GM21390 (cell line): ENCODE data around the gene SHC2.

Experiments
- ATAC-seq: cut with Tn5 transposase; IDR thresholded peaks from one replicate; pipeline ENCODE4 v1.9.1; 2021; ENCODE audit not compliant: unreplicated experiment

Gene SHC2, protein sequence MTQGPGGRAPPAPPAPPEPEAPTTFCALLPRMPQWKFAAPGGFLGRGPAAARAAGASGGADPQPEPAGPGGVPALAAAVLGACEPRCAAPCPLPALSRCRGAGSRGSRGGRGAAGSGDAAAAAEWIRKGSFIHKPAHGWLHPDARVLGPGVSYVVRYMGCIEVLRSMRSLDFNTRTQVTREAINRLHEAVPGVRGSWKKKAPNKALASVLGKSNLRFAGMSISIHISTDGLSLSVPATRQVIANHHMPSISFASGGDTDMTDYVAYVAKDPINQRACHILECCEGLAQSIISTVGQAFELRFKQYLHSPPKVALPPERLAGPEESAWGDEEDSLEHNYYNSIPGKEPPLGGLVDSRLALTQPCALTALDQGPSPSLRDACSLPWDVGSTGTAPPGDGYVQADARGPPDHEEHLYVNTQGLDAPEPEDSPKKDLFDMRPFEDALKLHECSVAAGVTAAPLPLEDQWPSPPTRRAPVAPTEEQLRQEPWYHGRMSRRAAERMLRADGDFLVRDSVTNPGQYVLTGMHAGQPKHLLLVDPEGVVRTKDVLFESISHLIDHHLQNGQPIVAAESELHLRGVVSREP

DNA sequence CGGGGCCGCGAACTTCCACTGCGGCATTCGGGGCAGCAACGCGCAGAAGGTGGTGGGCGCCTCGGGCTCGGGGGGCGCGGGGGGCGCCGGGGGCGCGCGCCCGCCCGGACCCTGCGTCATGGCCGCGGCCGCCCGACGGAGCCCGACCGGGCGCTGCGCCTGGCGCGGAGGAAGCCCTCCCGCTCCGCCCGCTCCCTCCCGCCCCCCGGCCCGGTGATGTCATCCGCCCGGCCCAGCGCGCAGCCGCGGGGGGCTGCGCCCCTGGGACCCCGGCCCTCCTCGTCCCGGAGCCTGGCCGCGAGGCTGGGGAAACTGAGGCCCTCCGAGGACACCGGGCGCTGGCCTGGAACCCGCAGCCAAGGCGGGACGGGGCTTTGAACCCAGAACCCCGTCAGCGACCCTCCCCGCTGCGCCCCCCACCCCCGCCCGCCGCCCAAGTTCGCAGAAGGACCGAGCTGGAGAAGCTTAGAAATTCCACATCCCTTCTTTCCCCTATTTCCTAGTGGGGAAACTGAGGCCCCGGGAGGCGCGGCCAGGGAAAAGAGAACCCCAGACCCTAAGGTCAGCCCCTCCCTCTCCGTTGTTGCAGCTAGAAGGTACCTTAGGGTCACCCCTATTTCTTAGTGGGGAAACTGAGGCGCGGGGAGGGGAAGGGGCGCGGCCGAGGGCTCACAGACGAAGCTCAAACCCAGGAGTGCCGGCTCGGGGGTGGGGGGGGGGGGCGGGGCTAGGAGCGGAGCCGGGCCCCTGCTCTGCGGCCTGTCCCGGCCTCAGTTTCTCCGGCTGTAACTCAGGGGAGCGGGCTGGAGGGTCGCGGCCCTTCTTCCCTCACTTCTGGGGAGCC is at the start of gene SHC2:
TSS of gene SHC2 (minus strand) at position 157 of the 844 bp plus-strand sequence. CDS start at position 120, 37 bp downstream.
- no peak for ATAC-seq

DNA sequence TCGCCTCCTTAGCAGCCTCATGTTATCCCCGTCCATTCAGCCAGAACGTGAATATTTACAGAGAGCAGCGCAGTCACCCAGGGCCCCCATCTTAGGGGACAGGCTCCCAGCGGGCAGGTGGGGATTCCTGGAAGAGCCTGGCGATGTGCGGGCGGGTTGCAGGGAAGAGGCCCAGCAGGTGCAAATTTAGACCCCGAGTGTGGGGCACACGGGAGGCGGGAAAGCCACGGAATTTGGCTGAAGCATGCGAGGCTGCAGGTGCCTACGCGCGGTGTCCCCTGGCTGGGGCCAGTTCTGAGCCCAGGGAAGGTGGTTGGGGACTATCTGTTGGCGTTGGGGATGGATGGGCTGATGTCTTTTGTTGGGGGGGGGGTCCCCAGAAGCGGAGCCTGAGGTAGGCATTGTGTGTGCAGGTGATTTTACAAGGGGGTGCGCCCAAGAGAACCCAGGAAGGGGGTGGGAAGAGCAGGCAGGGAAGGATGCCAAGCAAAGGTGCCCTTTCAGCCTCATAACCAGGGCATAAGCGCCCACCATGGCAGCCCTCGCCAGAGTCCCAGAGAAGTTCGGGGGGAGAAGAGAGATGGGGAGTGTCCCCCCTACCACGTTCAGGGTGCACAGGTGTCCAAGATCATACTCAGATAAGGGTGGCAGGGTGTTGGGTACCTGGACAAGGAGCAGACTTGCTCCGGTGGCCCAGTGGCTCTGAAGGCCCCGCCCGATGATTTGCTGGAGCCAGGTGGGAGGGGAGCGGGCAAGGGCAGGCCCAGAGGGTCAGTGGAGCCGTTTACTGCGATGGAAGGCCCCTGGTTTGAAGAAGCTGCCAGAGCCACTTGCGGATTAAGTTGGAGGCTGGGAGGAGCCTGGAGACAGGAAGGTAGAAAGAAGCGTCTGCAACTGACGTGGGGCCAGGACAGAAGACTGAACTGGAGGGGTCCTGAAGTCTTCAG is 47.6 kb upstream of the SHC2 start:
- no peak for ATAC-seq

DNA sequence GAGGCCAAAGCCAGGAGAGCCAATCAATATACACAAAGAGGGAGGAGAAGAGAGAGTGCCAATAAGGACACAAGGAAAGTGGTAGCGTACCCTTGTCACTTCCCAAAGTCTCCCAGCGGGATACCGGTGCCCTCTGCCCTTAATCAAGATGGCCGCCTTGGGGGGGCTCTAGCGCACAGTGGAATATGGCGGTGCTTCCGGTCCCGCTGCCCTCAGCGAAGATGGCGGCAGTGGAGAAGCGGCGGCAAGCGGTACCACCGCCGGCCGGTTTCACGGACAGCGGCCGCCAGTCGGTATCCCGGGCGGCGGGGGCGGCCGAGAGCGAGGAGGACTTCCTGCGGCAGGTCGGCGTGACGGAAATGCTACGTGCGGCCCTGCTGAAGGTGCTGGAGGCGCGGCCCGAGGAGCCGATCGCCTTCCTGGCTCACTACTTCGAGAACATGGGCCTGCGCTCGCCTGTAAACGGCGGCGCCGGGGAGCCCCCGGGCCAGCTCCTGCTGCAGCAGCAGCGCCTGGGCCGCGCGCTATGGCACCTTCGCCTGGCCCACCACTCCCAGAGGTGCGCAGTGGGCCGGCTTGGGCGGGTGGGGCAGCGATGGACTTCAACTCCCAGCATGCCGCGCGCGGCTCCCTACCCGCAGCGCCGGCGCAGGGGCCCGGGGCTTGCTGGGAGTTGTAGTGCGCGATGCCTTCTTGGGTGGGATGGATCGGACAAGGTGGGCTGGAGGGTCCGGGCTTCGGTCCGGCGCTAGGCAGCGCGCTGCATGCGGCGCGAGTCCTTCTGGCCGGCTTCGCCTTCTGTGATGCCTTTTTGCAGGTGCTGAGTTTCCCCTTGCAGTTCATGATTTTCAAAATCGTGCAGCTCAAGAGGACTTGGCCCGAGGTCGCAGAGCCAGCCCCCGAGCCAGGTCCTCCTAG is 46.7 kb upstream of the SHC2 start, which contains the start of gene TPGS1:
TSS of gene TPGS1 (plus strand) at position 212 of the 918 bp plus-strand sequence. CDS start at position 222, 10 bp downstream.
- ATAC-seq: peak; percentile 45

GRCh38 chr19:506404-507285 is 45.8 kb upstream of the SHC2 start:
- peak; percentile 57 for ATAC-seq

- ATAC-seq: no peak
Measured at GRCh38 chr19:504616-505015, 43.8 kb upstream of the SHC2 start.

- no peak for ATAC-seq
Measured at GRCh38 chr19:501646-502045, 40.8 kb upstream of the SHC2 start.

GRCh38 chr19:498977-499623 is 38.3 kb upstream of the SHC2 start:
- no peak for ATAC-seq

- no peak for ATAC-seq
Measured at GRCh38 chr19:498511-498891, 37.7 kb upstream of the SHC2 start.

GRCh38 chr19:497869-498510 is 37.2 kb upstream of the SHC2 start:
- ATAC-seq: no peak

DNA sequence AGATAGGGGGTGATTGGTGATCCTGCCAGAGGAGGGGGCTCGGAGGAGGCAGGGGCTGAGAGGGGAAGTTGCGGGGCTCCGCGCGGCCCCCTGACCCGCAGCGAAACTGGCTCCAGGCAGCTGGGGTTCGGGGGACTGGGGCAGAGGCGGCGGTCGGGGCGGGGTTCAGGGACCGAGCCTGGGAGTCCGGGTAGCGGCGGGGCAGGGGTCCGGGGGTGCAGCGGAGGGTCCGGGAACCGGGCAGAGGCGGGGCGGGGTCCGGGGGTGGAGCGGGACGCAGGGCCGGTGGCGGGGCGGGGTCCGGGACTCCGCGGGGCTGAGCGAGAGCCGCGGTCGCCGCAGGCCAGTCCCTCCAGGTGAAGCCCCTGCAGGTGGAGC is 36.6 kb upstream of the SHC2 start:
- ATAC-seq: no peak

- no peak for ATAC-seq
Measured at GRCh38 chr19:496986-497385, 36.2 kb upstream of the SHC2 start.

GRCh38 chr19:496112-496665 is 35.4 kb upstream of the SHC2 start, which contains the start of gene MADCAM1:
TSS of gene MADCAM1 (plus strand) at chr19:496486. CDS start at chr19:496500, 14 bp downstream.
- no peak for ATAC-seq

- ATAC-seq: no peak
Measured at GRCh38 chr19:495402-496111, 34.7 kb upstream of the SHC2 start.

DNA sequence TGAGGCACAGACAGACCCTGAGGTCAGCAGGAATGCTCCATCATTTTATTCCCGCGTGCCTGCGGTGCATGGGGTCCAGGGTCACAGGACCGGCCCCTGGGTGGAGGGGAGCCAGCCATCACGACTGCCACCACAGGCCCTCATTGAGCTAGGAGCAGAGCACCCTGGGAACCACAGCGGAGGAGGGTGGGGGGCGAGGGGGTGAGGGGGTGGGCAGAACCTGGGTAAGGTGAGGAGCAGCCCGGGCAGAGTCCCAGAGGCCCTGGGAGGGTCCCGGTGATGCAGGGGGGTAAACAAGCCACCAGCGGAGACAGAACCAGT is 34.2 kb upstream of the SHC2 start:
- no peak for ATAC-seq

DNA sequence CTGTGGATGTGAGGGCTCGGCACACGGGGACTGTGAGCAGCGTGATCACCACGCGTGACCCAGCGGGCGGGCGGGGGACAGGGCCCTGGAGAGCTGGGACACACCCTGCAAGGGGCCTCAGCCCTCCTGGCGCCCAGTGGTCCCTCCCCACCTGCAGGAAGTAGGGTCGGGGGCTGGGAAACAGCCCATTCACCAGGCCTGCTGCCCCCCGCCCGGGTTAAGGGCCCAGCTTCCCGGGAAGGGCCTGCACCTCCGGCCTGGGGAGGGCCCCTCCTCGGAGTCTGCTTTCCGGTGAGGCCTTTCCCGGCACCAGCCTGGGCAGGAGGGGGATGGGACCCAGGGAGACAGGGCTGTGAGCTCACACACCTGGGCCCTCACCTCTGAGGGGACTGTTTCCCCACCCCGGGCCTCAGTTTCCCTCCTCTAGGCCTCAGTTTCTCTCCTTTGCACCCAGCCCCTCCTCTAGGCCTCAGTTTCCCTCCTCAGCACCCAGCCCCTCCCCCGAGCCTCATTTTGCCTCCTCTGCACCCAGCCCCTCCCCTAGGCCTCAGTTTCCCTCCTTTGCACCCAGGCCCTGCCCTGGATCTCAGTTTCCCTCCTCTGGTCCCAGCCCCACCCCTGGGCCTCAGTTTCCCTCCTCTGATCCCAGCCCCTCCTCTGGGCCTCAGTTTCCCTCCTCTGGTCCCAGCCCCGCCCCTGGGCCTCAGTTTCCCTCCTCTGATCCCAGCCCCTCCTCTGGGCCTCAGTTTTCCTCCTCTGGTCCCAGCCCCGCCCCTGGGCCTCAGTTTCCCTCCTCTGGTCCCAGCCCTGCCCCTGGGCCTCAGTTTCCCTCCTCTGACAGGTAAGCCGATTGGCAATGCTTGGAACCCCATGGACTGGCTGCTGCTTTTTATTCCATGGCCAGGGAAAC is 33.6 kb upstream of the SHC2 start:
- ATAC-seq: no peak
